Astrocyte of the spinal cord (primary cell): Measurements from ENCODE around the gene LRRC2.
"Not testable (repeated sequence)": the region's sequence is repeated elsewhere in the genome, so short reads cannot be mapped to it uniquely, and the experiment has no call there.

Experiments
- DNase-seq: peaks from one replicate; pipeline ENCODE4 v3.0.0; 2011; ENCODE audit warnings: low read depth, low spot score
- H3K4me3 ChIP-seq: 2 replicates; pipeline ENCODE4 v1.5.1; 2011; ENCODE audit warnings: low read depth, mild to moderate bottlenecking, low read length, moderate library complexity
- CTCF ChIP-seq: IDR thresholded peaks from 2 replicates; pipeline ENCODE4 v1.5.1; 2012; ENCODE audit warnings: low read depth, mild to moderate bottlenecking, low read length, inconsistent platforms
- in situ Hi-C: cut with HindIII; loops from 2 replicates; pipeline ENCODE4 v1.10.0; 2017; ENCODE audit warnings: low sequenced_read_pairs

Gene LRRC2

GRCh38 chr3:46594723-46595122 is 28.6 kb upstream of the LRRC2 start:
- no peak for DNase-seq
- no peak for TF ChIP-seq CTCF
- H3K4me3 ChIP-seq, result no peak overlapping the region
- in situ Hi-C loops, result no loop called here

GRCh38 chr3:46593979-46594378 is 27.9 kb upstream of the LRRC2 start:
- no peak overlapping the region for H3K4me3 ChIP-seq
- no peak for TF ChIP-seq CTCF
- DNase-seq, result no peak
- in situ Hi-C loops, result no loop called here

DNA sequence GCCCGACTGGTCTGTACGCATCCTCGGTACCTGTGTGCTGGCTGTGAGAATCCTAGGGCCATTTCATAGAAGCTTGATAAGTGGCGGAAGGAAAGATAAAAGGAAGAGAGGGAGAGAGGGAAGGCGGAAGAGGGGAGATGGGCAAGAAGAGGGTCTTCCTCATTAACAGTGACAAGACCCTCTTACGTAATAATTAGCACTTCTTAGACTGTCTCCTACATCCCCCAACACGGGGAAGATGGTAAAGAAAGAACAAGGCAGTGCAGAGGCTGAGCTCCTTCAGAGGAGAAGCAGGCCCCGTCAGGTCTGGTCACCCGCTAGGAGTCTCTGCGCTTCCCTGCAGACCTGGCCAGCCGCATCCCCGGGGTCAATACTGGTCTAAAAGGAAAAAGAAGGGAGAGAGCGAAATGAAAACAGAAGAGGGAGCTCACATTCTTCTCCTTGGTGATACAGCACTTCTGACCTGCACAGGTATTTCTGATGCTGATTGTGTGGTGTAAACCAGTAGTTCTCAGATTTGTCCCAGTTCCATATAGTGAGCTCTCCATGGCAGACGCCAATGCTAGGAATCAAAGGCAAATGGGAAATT is 27.3 kb upstream of the LRRC2 start:
- no peak for TF ChIP-seq CTCF
- no peak for DNase-seq
- in situ Hi-C loops, result no loop called here
- H3K4me3 ChIP-seq, result no peak overlapping the region

DNA sequence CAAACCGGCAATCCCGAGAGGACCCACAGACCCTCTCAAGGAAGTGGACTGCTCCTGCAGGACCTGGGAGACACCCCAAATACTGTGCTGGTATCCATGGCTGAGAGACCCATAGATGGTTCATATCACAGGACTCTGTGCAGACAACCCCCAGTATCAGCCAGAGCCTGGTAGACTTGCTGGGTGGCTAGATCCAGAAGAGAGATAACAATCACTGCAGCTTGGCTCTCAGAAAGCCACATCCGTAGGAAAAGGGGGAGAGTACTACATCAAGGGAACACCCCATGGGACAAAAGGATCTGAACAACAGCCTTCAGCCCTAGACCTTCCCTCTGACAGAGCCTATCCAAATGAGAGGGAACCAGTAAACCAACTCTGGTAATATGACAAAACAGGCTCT is 21.2 kb upstream of the LRRC2 start:
- H3K4me3 ChIP-seq, in situ Hi-C loops, DNase-seq: not testable (repeated sequence)

GRCh38 chr3:46586738-46587246 is 20.7 kb upstream of the LRRC2 start:
- in situ Hi-C loops, result no loop called here
- DNase-seq, result no peak
- no peak for TF ChIP-seq CTCF

DNA sequence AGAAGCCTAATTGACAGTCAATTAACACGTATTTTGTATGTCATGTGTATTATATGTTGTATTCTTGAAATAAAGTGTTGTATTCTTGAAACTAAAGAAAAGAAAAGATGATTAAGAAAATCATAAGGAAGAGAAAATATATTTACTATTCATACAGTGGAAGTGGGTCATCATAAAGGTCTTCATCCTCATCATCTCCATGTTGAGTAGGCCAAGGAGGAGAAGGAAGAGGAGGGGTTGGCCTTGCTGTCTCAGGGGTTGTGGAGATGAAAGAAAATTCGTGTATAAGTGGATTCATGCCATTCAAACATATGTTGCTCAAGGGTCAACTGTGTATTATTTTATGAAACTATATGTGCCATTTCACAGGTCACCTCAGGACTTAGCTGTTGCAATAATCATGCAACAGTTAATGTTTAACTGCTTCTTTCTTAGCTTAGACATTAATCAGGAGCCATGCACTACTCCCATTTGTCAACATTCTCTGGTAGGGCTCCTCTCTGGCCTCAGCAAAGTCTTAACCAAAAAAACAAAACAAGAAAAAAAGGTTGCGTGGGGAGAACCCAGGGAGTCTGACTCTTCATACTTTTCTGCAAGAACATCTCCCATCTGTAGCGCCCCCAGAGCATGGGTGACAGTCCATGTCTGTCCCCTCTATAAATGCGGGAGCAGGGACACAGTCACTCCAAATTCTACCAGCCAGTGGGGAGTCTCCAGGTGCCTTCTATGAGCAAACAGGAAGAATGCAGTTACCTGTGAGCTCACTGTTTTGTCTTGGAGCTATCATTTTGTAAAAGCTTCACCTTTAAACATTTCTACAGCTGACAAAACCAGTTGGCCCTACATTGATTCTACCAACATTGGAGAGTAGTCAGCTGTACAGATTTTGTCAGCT is 19.9 kb upstream of the LRRC2 start:
- no peak for TF ChIP-seq CTCF
- in situ Hi-C loops, result no loop called here
- DNase-seq, result no peak
- H3K4me3 ChIP-seq, result no peak overlapping the region

More at GRCh38 chr3:46586738-46587246, 20.7 kb upstream of the LRRC2 start:
- H3K4me3 ChIP-seq, result no peak overlapping the region
